ENCODE data around the gene SETD1A.

DNA sequence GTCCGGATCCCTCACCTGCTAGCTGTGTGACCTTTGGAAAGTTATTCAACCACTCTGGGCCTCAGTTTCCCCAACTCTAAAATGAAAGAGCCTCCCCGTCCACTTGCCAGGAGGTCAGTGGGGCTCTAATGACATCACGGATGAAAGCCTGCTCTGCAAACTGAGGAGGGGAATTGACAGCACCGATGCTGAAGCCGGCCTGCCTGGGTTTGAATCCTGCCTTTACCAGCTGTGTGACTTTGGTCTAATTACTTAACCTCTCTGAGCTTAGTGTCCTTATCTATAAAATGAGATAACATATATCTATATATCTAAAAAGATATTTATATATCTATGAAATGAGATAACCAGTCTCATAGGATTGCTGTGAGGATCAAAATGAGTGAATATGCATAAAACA is 51.0 kb downstream of the SETD1A start:
- TF ChIP-seq POLR2AphosphoS5 (IDR thresholded peaks at IDR 0.05; ENCODE audit: low read depth, low read length) (no peak), POLR2A (IDR thresholded peaks at IDR 0.05; ENCODE audit: low read depth, low read length) (no peak), SPI1 (IDR thresholded peaks at IDR 0.05; ENCODE audit: low read depth, low read length) (no peak), TAF1 (IDR thresholded peaks at IDR 0.05; ENCODE audit: low read depth, low read length) (no peak), PAX5 (IDR thresholded peaks at IDR 0.05; ENCODE audit: insufficient read depth, low read length, severe bottlenecking) (no peak)
